Activated CD8-positive, alpha-beta T cell treated with anti-CD3 and anti-CD28 coated beads for 36 hours (primary cell): Measurements from ENCODE around the gene QPCTL. TPM values are rescaled to one million over a fixed set of nuclear protein-coding genes. Genes with fewer than 3 reads are reported as not detected.

Source experiments
- ATAC-seq: fragments of 200-7000 bp; cut with Tn5 transposase; one replicate; pipeline ENCODE4 v1.10.0; 2021; ENCODE audit warnings: mild to moderate bottlenecking, moderate library complexity
- CTCF ChIA-PET: fragments of 350-600 bp; sonication (Branson Sonifier 250); formaldehyde crosslinking; loops from one replicate; lab custom pipeline; 2021; ENCODE audit warnings: antibody characterized with exemption; lab: Charles Lee
- POLR2A ChIA-PET: fragments of 350-600 bp; sonication (Branson Sonifier 250); formaldehyde crosslinking; loops from one replicate; lab custom pipeline; 2021; ENCODE audit warnings: antibody characterized with exemption; lab: Charles Lee
- DNase-seq: peaks from one replicate; pipeline ENCODE4 v3.0.0-alpha.2; 2020
- H3K27ac Mint-ChIP-seq: one replicate; pipeline ENCODE4 v1.8.0; 2021; ENCODE audit warnings: mild to moderate bottlenecking, mixed read lengths
- H3K27me3 Mint-ChIP-seq: one replicate; pipeline ENCODE4 v1.8.0; 2021; ENCODE audit warnings: mixed read lengths
- H3K36me3 Mint-ChIP-seq: one replicate; pipeline ENCODE4 v1.8.0; 2021; ENCODE audit warnings: low read depth, mixed read lengths
- H3K4me1 Mint-ChIP-seq: one replicate; pipeline ENCODE4 v1.8.0; 2021; ENCODE audit warnings: low read depth, mixed read lengths
- H3K4me3 Mint-ChIP-seq: one replicate; pipeline ENCODE4 v1.8.0; 2021; ENCODE audit warnings: mild to moderate bottlenecking, moderate library complexity, mixed read lengths
- H3K9me3 Mint-ChIP-seq: one replicate; pipeline ENCODE4 v1.8.0; 2021; ENCODE audit warnings: mixed read lengths
- intact Hi-C: fragments of 100-400 bp; cut with micrococcal nuclease; formaldehyde crosslinking; loops from one replicate; pipeline ENCODE4 v1.10.0; 2022
- total RNA-seq, 2 experiments: library from RNA; stranded (reverse); gene quantifications; one replicate each; pipeline ENCODE4 v1.2.3, GENCODE V29; 2021
- TF ChIP-seq, protein P1 (sequence below): fragments of 200-600 bp; IDR thresholded peaks from one replicate; pipeline ENCODE4 v1.8.0; 2022; ENCODE audit warnings: antibody characterized with exemption, mild to moderate bottlenecking

QPCTL gene
- total RNA-seq, 2 experiments from 2014 or later: 31.6 to 31.7 TPM

DNA sequence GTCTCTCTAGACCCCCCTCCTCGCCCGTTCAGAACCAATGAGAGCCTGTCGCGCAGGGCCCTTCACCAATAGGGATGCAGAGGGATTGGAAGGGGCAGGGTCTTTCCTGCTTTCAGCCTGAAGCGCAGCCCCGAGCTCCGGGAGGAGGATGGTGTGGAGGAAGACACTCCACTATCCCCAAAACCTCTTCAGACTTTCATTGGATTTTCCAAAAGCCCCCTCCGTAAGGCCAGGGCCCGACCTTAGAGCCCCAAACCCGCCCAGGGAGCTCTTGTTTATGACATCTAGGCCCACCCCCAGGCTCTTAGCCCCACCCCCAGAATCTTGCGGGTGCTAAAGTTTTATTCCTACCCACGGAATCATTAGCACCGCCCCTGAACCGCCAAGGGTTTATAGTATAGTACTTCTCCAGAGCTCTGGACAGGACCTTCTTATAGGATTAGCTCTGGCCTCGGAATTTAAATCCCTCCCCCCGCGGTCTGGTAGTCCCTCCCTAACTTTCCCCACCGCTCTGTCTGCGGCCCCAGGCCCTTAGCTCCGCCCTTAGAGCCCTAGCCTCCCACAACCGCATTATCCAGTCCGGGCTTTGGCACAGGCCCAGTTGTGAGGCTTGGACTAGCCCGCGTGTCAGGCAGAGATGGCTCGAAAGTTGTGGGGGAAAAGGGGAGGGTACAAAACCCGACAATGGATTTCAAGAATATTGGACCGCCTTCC, 46.7 kb upstream of the QPCTL start:
- peaks cover 3% of the 10 kb centered on the region for H3K27me3 Mint-ChIP-seq
- TF ChIP-seq, protein P1, sequence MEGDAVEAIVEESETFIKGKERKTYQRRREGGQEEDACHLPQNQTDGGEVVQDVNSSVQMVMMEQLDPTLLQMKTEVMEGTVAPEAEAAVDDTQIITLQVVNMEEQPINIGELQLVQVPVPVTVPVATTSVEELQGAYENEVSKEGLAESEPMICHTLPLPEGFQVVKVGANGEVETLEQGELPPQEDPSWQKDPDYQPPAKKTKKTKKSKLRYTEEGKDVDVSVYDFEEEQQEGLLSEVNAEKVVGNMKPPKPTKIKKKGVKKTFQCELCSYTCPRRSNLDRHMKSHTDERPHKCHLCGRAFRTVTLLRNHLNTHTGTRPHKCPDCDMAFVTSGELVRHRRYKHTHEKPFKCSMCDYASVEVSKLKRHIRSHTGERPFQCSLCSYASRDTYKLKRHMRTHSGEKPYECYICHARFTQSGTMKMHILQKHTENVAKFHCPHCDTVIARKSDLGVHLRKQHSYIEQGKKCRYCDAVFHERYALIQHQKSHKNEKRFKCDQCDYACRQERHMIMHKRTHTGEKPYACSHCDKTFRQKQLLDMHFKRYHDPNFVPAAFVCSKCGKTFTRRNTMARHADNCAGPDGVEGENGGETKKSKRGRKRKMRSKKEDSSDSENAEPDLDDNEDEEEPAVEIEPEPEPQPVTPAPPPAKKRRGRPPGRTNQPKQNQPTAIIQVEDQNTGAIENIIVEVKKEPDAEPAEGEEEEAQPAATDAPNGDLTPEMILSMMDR: no peak
- H3K9me3 Mint-ChIP-seq: peaks cover 1% of the 10 kb centered on the region
- H3K27ac Mint-ChIP-seq: peak overlapping the region; percentile 79
- H3K36me3 Mint-ChIP-seq: peaks cover 9% of the 10 kb centered on the region
- DNase-seq (peak; percentile 90), ATAC-seq (peak; percentile 41)
- intact Hi-C loops: no loop called here
- H3K4me3 Mint-ChIP-seq: peak overlapping the region; percentile 74
- CTCF ChIA-PET: interaction anchor here (0.7 to 1.6 kb wide), 7 partner anchors 30 to 207 kb away, joined by 3 to 10 read pairs (median 3); partner anchors contain the start of genes OPA3 and QPCTL
- peaks cover 34% of the 10 kb centered on the region for H3K4me1 Mint-ChIP-seq
- POLR2A ChIA-PET: interaction anchor here (0.6 to 1.4 kb wide), 10 partner anchors 18 to 149 kb away, joined by 3 to 7 read pairs (median 4); partner anchors contain the start of genes OPA3, QPCTL and RTN2

DNA sequence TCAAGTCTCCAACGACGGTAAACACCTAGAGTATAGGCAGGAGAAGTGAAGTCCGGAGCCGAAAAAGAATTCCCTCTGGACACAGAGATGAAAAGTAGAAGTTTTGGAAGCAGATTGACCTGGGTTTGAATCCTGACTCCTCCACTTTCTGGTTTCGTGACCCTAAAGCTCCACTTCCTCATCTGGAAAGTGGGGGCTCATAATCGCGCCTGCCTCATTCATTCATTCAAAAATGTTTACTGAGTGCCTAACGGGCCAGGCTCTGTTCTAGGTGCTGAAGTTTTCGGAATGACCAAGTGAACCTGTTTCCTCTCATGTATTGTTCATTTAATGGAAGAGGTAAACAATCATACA, 46.1 kb upstream of the QPCTL start:
- POLR2A ChIA-PET: interaction anchor here (0.6 to 1.3 kb wide), 6 partner anchors 17 to 150 kb away, joined by 3 to 5 read pairs (median 3); partner anchors contain the start of genes OPA3, QPCTL and RTN2
- TF ChIP-seq, protein P1: no peak
- intact Hi-C loops: no loop called here

DNA sequence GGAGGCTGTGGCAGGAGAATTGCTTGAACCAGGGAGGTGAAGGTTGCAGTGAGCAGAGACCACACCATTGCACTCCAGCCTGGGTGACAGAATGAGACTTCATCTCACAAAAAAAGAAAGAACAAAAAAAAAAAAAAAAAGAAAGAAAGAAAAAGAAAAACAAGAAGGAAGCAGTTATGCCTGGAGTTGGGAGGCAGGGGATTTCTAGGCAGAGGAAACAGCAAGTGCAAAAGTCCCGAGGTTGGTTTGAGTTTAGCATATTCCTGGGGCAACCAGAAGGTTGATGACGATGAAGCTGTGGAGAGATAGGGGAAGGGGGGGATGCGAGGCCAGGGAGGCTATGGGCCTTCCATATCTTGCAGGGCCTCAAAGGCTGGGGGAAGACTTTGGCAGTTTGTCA, 41.7 kb upstream of the QPCTL start:
- intact Hi-C loops: no loop called here
- Mint-ChIP-seq H3K36me3 (no peaks in the 10 kb centered on the region), H3K4me3 (no peak overlapping the region), H3K9me3 (no peaks in the 10 kb centered on the region), H3K27ac (no peak overlapping the region), H3K27me3 (no peaks in the 10 kb centered on the region), H3K4me1 (peaks cover 8% of the 10 kb centered on the region)
- POLR2A ChIA-PET: interaction anchor here (1.6 kb wide), 1 partner anchor 18 kb away, joined by 3 read pairs; no protein-coding TSS in a partner anchor
- TF ChIP-seq, protein P1: no peak
- no peak for ATAC-seq
- DNase-seq: no peak
- CTCF ChIA-PET: no interaction called here

More for the DNA sequence above, 46.1 kb upstream of the QPCTL start:
- Mint-ChIP-seq H3K27ac (peak overlapping the region; percentile 79), H3K36me3 (peaks cover 4% of the 10 kb centered on the region), H3K9me3 (no peaks in the 10 kb centered on the region), H3K27me3 (peaks cover 3% of the 10 kb centered on the region), H3K4me3 (peak overlapping the region; percentile 74), H3K4me1 (peaks cover 29% of the 10 kb centered on the region)
- DNase-seq: peak; percentile 23
- CTCF ChIA-PET: interaction anchor here (0.7 to 1.6 kb wide), 7 partner anchors 30 to 207 kb away, joined by 3 to 10 read pairs (median 3); partner anchors contain the start of genes OPA3 and QPCTL
- no peak for ATAC-seq

DNA sequence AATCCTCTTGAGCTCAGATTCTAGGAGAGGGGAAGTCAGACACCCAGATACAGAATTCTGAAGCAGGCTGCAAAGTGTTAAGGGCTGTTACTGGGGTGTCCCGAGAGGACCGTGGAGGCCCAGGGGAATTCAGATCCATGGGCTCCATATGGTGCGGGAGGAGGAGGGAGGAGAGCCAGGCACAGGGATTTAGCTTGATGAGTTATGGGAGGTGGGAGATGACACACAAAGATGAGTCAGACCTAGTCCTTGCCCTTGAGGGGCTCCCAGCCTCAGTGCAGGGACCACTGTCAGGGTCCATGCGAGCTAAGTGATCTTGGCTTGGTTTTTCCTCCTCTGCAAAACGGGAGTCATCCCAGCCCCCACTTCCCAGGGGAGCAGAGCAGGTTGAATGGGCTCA, 38.8 kb upstream of the QPCTL start:
- ATAC-seq: no peak
- CTCF ChIA-PET: interaction anchor here (1.0 to 1.2 kb wide), 2 partner anchors 14 to 40 kb away, joined by 3 read pairs; no protein-coding TSS in a partner anchor
- H3K4me3 Mint-ChIP-seq: no peak overlapping the region
- H3K4me1 Mint-ChIP-seq: no peaks in the 10 kb centered on the region
- no peak for DNase-seq
- intact Hi-C loops: no loop called here
- TF ChIP-seq, protein P1: no peak
- H3K27me3 Mint-ChIP-seq: no peaks in the 10 kb centered on the region
- POLR2A ChIA-PET: interaction anchor here (0.8 kb wide), 1 partner anchor 12 kb away, joined by 3 read pairs; no protein-coding TSS in a partner anchor
- H3K27ac Mint-ChIP-seq: no peak overlapping the region
- H3K9me3 Mint-ChIP-seq: no peaks in the 10 kb centered on the region
- no peaks in the 10 kb centered on the region for H3K36me3 Mint-ChIP-seq

DNA sequence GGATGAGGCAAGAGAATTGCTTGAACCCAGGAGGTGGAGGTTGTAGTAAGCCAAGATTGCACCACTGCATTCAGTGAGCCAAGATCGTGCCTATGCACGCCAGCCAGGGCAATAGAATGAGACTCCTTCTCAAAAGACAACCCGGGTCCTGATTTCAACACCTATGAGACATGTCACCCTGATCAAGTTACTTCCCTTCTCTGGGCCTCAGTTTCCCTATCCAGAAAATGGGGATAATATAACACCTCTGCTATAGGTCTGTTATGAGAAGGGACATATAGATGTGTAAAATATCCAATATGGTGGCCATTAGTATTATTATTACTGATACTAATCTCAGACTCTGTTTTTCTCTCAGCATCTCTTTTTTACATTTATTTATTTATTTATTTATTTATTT, 37.4 kb upstream of the QPCTL start:
- Mint-ChIP-seq H3K27me3 (peaks cover 2% of the 10 kb centered on the region), H3K4me1 (no peaks in the 10 kb centered on the region), H3K9me3 (no peaks in the 10 kb centered on the region), H3K4me3 (no peak overlapping the region), H3K27ac (no peak overlapping the region), H3K36me3 (no peaks in the 10 kb centered on the region)
- CTCF ChIA-PET: no interaction called here
- intact Hi-C loops: no loop called here
- DNase-seq (no peak), ATAC-seq (no peak)
- POLR2A ChIA-PET: no interaction called here
- TF ChIP-seq, protein P1: no peak
